Measurements from ENCODE around the gene STAB2.

- TF ChIP-seq, protein P1, sequence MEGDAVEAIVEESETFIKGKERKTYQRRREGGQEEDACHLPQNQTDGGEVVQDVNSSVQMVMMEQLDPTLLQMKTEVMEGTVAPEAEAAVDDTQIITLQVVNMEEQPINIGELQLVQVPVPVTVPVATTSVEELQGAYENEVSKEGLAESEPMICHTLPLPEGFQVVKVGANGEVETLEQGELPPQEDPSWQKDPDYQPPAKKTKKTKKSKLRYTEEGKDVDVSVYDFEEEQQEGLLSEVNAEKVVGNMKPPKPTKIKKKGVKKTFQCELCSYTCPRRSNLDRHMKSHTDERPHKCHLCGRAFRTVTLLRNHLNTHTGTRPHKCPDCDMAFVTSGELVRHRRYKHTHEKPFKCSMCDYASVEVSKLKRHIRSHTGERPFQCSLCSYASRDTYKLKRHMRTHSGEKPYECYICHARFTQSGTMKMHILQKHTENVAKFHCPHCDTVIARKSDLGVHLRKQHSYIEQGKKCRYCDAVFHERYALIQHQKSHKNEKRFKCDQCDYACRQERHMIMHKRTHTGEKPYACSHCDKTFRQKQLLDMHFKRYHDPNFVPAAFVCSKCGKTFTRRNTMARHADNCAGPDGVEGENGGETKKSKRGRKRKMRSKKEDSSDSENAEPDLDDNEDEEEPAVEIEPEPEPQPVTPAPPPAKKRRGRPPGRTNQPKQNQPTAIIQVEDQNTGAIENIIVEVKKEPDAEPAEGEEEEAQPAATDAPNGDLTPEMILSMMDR (IDR thresholded peaks at IDR 0.05), result no peak
- TF ChIP-seq POLR2A (IDR thresholded peaks at IDR 0.05), result no peak
These were observed 85.5 kb downstream of the STAB2 start for GRCh38 chr12:103672401-103673119.

Data from ovary (tissue), 3 donors.